Measurements from ENCODE around the gene VSTM2L.

VSTM2L gene

DNA sequence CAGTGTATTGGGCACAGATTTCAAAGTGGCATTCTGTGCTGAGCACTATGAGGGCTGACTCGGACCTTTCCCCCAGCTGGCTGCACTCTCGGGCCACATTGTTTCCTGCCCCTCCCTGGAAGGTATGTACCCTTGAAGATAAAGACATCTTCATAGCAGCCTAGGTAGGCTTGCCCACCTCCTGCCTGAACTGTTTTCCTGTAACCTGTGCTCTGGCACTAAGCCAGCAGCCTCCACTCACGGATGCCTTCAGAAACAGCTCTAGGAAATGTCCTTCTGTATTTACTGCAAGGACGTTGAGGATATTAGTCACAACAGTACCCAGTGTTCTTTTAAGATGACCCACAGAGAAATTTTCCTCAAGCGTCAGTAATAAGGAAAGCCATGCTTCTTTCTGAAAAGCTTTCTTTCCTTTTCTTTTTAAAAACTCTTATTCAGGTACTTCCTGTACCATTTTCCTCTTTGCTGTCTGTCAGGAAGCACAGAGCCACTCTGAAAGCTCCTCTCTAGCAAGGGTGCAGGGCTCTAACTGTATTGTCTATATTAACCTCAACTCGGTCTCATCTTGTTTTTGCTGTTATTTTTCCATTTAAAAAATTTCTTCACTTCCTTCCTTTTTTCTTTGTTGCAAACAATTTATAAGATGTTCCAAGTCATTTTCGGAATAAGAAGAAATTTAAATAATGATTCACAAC, 86.8 kb downstream of the VSTM2L start:
- ChIA-PET CTCF (interaction anchor here (0.6 to 1.0 kb wide), 2 partner anchors 41 to 398 kb away, joined by 3 read pairs; no protein-coding TSS in a partner anchor), POLR2A (ENCODE audit: low non-redundant PET) (no interaction called here)
- H3K27ac ChIP-seq = no peak overlapping the region
- TF ChIP-seq, protein P1, sequence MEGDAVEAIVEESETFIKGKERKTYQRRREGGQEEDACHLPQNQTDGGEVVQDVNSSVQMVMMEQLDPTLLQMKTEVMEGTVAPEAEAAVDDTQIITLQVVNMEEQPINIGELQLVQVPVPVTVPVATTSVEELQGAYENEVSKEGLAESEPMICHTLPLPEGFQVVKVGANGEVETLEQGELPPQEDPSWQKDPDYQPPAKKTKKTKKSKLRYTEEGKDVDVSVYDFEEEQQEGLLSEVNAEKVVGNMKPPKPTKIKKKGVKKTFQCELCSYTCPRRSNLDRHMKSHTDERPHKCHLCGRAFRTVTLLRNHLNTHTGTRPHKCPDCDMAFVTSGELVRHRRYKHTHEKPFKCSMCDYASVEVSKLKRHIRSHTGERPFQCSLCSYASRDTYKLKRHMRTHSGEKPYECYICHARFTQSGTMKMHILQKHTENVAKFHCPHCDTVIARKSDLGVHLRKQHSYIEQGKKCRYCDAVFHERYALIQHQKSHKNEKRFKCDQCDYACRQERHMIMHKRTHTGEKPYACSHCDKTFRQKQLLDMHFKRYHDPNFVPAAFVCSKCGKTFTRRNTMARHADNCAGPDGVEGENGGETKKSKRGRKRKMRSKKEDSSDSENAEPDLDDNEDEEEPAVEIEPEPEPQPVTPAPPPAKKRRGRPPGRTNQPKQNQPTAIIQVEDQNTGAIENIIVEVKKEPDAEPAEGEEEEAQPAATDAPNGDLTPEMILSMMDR (conservative IDR thresholded peaks at IDR 0.05; ENCODE audit: low read depth) = no peak
- peak; percentile 32 for DNase-seq (ENCODE audit: low spot score)

DNA sequence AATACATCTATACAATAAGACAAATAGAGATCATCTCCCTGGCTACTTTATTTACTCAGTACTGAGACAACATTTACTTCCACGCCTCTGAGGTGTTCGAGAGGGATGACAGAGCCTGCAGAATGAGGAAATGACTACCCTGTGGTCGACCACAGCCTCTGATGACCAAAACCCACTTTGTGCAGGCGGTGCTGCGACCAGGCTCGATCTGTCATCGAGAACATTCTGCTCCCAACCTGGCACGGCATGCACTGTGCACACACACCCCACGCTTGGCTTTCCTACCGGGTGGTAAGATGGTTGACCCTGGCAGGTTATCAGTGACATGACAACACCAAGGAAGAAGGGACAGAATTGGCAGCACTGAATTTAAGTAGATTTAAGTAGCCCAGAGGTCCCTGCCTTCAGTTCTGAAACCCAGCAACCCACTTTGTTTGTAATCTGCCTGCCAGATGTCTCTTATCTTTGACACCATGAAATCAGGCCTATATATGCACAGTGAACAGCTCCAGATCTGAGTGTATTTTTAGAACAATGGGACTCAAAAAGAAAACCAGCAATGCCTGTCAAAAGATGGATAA, 87.7 kb downstream of the VSTM2L start:
- POLR2A ChIA-PET (ENCODE audit: low non-redundant PET) = no interaction called here
- CTCF ChIA-PET = interaction anchor here (0.6 to 0.7 kb wide), 3 partner anchors 277 to 1005 kb away, joined by 3 to 9 read pairs (median 4); no protein-coding TSS in a partner anchor

DNA sequence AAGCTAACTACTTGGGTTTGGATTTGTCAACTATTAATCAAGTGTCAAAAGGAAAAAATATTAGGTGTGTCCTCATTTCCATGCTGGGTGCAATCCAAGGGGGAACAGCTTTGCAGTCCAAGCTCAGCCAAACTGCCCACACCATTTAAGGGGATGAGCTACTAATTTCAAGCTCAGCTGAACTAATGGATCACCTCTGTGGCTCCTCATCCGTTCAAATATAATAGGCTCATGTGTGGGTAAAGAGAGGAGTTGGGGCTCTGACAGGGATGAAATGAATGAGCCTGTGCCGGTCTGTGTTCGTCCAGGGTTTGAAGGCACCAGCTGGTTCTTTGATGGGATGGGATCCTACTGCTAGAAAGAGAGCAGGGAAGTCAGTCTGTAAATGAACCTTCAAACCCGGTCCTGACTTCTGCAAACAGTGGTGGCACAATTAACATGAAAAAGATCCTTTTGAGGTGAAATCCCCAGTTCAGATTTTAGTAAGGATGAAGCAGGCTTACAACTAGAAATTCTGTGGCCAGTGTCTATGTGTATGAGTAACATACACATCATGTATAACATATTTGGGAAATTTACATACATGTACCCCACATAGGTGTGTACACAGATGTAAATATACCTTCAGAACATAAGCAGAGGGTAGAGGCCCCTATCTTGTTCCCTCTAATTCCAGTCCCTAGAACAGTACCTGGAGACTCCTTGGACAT, 88.4 kb downstream of the VSTM2L start:
- ChIA-PET POLR2A (ENCODE audit: low non-redundant PET) (no interaction called here), CTCF (interaction anchor here (0.5 to 0.9 kb wide), 6 partner anchors 36 to 1006 kb away, joined by 3 to 9 read pairs (median 3); no protein-coding TSS in a partner anchor)
- TF ChIP-seq, protein P1 (conservative IDR thresholded peaks at IDR 0.05; ENCODE audit: low read depth) = no peak
- H3K27ac ChIP-seq = no peak overlapping the region
- no peak for DNase-seq (ENCODE audit: low spot score)

More for the DNA sequence above, 87.7 kb downstream of the VSTM2L start:
- TF ChIP-seq, protein P1 (conservative IDR thresholded peaks at IDR 0.05; ENCODE audit: low read depth) = no peak
- H3K27ac ChIP-seq = peak overlapping the region; percentile 33; the same call in 1 of the 2 replicates
- DNase-seq (ENCODE audit: low spot score) = peak; percentile 77

DNA sequence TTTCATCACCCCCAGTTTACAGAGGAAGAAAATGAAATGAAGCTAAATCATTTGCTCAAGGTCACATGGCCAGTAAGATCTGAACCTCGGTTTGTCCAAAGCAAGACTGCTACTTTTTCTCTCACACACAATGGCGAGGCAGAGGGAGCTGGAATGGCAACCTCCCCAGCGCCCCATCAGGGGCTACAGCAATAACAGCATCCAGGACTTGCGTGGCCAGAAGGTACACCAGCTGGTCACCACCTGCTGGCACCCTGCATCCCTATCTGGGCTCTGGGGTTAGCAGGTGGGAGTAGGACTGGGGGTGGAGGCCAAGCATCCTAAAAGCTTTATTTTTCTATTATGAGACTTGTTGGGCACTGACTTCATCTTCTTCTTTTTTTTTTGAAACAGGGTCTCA, 89.0 kb downstream of the VSTM2L start:
- ChIA-PET POLR2A (ENCODE audit: low non-redundant PET) (no interaction called here), CTCF (interaction anchor here (0.5 to 1.1 kb wide), 5 partner anchors 36 to 1847 kb away, joined by 3 read pairs; no protein-coding TSS in a partner anchor)
- no peak for DNase-seq (ENCODE audit: low spot score)
- H3K27ac ChIP-seq = peak overlapping the region; percentile 48
- TF ChIP-seq, protein P1 (conservative IDR thresholded peaks at IDR 0.05; ENCODE audit: low read depth) = no peak

DNA sequence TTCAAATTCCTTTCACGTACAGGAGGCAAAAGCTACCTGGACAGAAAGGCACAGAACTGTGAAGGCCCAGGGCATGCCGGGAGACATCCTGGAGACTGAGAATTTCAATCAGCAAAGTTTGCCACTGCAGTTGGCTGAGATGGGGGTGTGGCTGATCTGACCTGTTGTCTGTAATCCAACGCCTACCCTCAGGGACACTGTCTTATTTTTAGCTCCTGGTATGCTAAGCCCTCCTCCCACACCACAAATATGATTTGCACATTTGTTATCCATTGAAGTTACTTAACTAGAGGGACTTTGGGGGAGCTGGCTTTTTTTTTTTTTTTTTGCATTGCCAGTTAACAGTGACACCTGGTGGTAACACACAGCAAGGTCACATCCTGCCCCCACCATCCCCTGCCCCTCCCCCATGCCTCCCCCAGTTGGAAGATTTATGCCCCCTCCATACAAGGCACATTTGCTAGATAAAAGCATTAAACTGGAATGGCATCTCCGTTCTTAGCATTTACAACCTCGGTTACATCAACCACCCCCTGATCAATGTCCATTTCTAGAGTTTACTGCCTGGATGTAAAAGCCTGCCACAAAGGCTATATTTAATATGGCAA, 90.0 kb downstream of the VSTM2L start:
- DNase-seq (ENCODE audit: low spot score) = peak; percentile 91
- ChIA-PET CTCF (interaction anchor here (0.6 to 1.1 kb wide), 15 partner anchors 9 to 891 kb away, joined by 3 to 5 read pairs (median 3); no protein-coding TSS in a partner anchor), POLR2A (ENCODE audit: low non-redundant PET) (interaction anchor here (0.6 kb wide), 1 partner anchor 171 kb away, joined by 6 read pairs; no protein-coding TSS in a partner anchor)
- TF ChIP-seq, protein P1 (conservative IDR thresholded peaks at IDR 0.05; ENCODE audit: low read depth) = peak; percentile 80
- peak overlapping the region; percentile 48 for H3K27ac ChIP-seq

DNA sequence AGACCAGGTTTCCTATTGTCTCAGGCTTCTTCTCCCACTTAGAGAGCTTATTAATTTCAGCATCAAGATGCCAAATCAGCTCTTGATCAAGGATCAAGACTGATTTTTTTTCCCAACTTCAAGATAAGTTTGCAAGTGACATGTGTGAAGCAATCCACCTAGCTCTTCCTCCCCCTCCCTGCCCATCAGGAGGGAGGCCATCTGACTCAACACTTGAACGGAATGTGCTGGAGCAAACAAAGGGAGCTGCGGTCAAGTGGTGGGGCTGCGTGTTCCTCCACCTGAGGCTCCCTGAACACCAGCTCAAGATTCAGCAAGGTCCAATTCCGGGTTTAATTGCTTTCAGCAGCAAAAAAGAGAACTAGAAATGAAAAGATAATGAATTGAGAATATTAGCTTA, 91.6 kb downstream of the VSTM2L start:
- DNase-seq (ENCODE audit: low spot score) = peak; percentile 99
- TF ChIP-seq, protein P1 (conservative IDR thresholded peaks at IDR 0.05; ENCODE audit: low read depth) = no peak
- CTCF ChIA-PET = interaction anchor here (0.7 to 2.6 kb wide), 3 partner anchors 15 to 430 kb away, joined by 3 to 24 read pairs (median 3); no protein-coding TSS in a partner anchor
- POLR2A ChIA-PET (ENCODE audit: low non-redundant PET) = no interaction called here
- peak overlapping the region; percentile 46 for H3K27ac ChIP-seq
